ENCODE measurements around the gene KIAA0232.

- TF ChIP-seq EZH2phosphoT487 (IDR thresholded peaks at IDR 0.05; ENCODE audit: borderline replicate concordance, low read length) (no peak), CTCF (IDR thresholded peaks at IDR 0.05; ENCODE audit: low read depth, low read length, poor library complexity, severe bottlenecking) (no peak)
These were observed 40.0 kb upstream of the KIAA0232 start for GRCh38 chr4:6742507-6742906.
